Measurements from ENCODE around the gene PRKAR2B. TPM values are rescaled to one million over a fixed set of nuclear protein-coding genes. Genes with fewer than 3 reads are reported as not detected.
"Not testable (repeated sequence)": the region's sequence is repeated elsewhere in the genome, so short reads cannot be mapped to it uniquely, and the experiment has no call there.

Gene PRKAR2B
- total RNA-seq, 3 donors from 2014 or later (not counting 1 experiment from before 2014, with no cell fraction given) = 2.1 to 14.3 (median 4.0) TPM

- TF ChIP-seq CTCF (IDR thresholded peaks at IDR 0.05) = no peak
- H3K27ac ChIP-seq (ENCODE audit: low read length) = no peak overlapping the region
- ATAC-seq (no peak), DNase-seq (no peak)
- no peaks in the 10 kb centered on the region for H3K36me3 Mint-ChIP-seq
- peaks cover 22 to 37% of the 10 kb centered on the region in 2 donors for H3K27me3 Mint-ChIP-seq (ENCODE audit: low read depth in 2 of 2)
- no peak overlapping the region for H3K27ac Mint-ChIP-seq
- H3K36me3 ChIP-seq (ENCODE audit: control insufficient read depth, insufficient read depth, low read length) = no peaks in the 10 kb centered on the region
- no CpG with 5 or more reads among the region's 2 CpGs for WGBS (ENCODE audit: insufficient coverage)
- intact Hi-C loops (cut with micrococcal nuclease) = no loop called here
- H3K4me1 ChIP-seq (ENCODE audit: control insufficient read depth, insufficient read depth, low read length) = no peaks in the 10 kb centered on the region
- no peak overlapping the region for H3K4me3 Mint-ChIP-seq
- H3K27me3 ChIP-seq (ENCODE audit: control insufficient read depth, insufficient read depth, low read length) = peaks cover 5% of the 10 kb centered on the region
- no peaks in the 10 kb centered on the region for H3K9me3 ChIP-seq (ENCODE audit: control insufficient read depth, insufficient read depth, low read length)
- H3K4me3 ChIP-seq (ENCODE audit: low read length) = no peak overlapping the region
- no peaks in the 10 kb centered on the region for H3K9me3 Mint-ChIP-seq
- H3K4me1 Mint-ChIP-seq = no peaks in the 10 kb centered on the region
These were observed 6.9 kb downstream of the PRKAR2B start for GRCh38 chr7:107051376-107051775.

GRCh38 chr7:107054965-107055364 is 10.5 kb downstream of the PRKAR2B start:
- no CpG with 5 or more reads among the region's 1 CpG for WGBS (ENCODE audit: insufficient coverage)
- H3K4me1 ChIP-seq (ENCODE audit: control insufficient read depth, insufficient read depth, low read length); intact Hi-C loops (cut with micrococcal nuclease): not testable (repeated sequence)

GRCh38 chr7:107056058-107056457 is 11.6 kb downstream of the PRKAR2B start:
- H3K27me3 Mint-ChIP-seq (ENCODE audit: low read depth in 2 of 2) = peaks cover 8 to 15% of the 10 kb centered on the region in 2 donors
- H3K27ac ChIP-seq (ENCODE audit: low read length); H3K36me3 ChIP-seq (ENCODE audit: control insufficient read depth, insufficient read depth, low read length); H3K4me3 ChIP-seq (ENCODE audit: low read length); ATAC-seq; H3K36me3 Mint-ChIP-seq; intact Hi-C loops (cut with micrococcal nuclease); H3K9me3 Mint-ChIP-seq; DNase-seq; H3K4me3 Mint-ChIP-seq; H3K4me1 ChIP-seq (ENCODE audit: control insufficient read depth, insufficient read depth, low read length); H3K4me1 Mint-ChIP-seq; H3K27me3 ChIP-seq (ENCODE audit: control insufficient read depth, insufficient read depth, low read length); H3K9me3 ChIP-seq (ENCODE audit: control insufficient read depth, insufficient read depth, low read length); H3K27ac Mint-ChIP-seq: not testable (repeated sequence)
- 89% methylated on average over 1 of the region's 3 CpGs for WGBS (ENCODE audit: insufficient coverage)

More at GRCh38 chr7:107054965-107055364, 10.5 kb downstream of the PRKAR2B start:
- not testable (repeated sequence) for H3K4me1 Mint-ChIP-seq; H3K9me3 ChIP-seq (ENCODE audit: control insufficient read depth, insufficient read depth, low read length); H3K36me3 ChIP-seq (ENCODE audit: control insufficient read depth, insufficient read depth, low read length); H3K4me3 ChIP-seq (ENCODE audit: low read length); H3K27ac Mint-ChIP-seq; H3K9me3 Mint-ChIP-seq; ATAC-seq; H3K27ac ChIP-seq (ENCODE audit: low read length); H3K36me3 Mint-ChIP-seq; H3K4me3 Mint-ChIP-seq; H3K27me3 ChIP-seq (ENCODE audit: control insufficient read depth, insufficient read depth, low read length); DNase-seq
- H3K27me3 Mint-ChIP-seq (ENCODE audit: low read depth in 2 of 2) = peaks cover 9 to 10% of the 10 kb centered on the region in 2 donors

- Mint-ChIP-seq H3K27me3 (ENCODE audit: low read depth in 2 of 2) (peaks cover 5 to 15% of the 10 kb centered on the region in 2 donors), H3K36me3 (no peaks in the 10 kb centered on the region)
These were observed 12.4 kb downstream of the PRKAR2B start for GRCh38 chr7:107056728-107057473.

More at GRCh38 chr7:107056728-107057473, 12.4 kb downstream of the PRKAR2B start:
- no peaks in the 10 kb centered on the region for H3K9me3 Mint-ChIP-seq
- H3K4me3 Mint-ChIP-seq = no peak overlapping the region
- 93% methylated on average over 7 of the region's 8 CpGs for WGBS (ENCODE audit: insufficient coverage)
- TF ChIP-seq CTCF (IDR thresholded peaks at IDR 0.05) = no peak
- Histone ChIP-seq H3K27ac (ENCODE audit: low read length) (no peak overlapping the region), H3K27me3 (ENCODE audit: control insufficient read depth, insufficient read depth, low read length) (peaks cover under 1% of the 10 kb centered on the region), H3K4me3 (ENCODE audit: low read length) (no peak overlapping the region), H3K36me3 (ENCODE audit: control insufficient read depth, insufficient read depth, low read length) (no peaks in the 10 kb centered on the region), H3K9me3 (ENCODE audit: control insufficient read depth, insufficient read depth, low read length) (no peaks in the 10 kb centered on the region), H3K4me1 (ENCODE audit: control insufficient read depth, insufficient read depth, low read length) (no peaks in the 10 kb centered on the region)
- no peak for DNase-seq
- no peak for ATAC-seq
- intact Hi-C loops (cut with micrococcal nuclease) = no loop called here
- H3K4me1 Mint-ChIP-seq = no peaks in the 10 kb centered on the region
- H3K27ac Mint-ChIP-seq = no peak overlapping the region
